HFF-Myc (cell line): ENCODE results near the gene ZNF503.

Experiments
- DNase-seq: peaks from one replicate; pipeline ENCODE4 v3.0.0-alpha.2; 2011; ENCODE audit warnings: low read depth; ENCODE audit errors: extremely low read depth
- H3K4me3 ChIP-seq: replicated peaks from 2 replicates; pipeline ENCODE4 v1.5.1; 2011; ENCODE audit warnings: low read depth, mild to moderate bottlenecking, control low read depth, low read length
- TF ChIP-seq, protein P1 (sequence below): IDR thresholded peaks from 2 replicates; pipeline ENCODE4 v1.5.1; 2012; ENCODE audit warnings: mild to moderate bottlenecking, low read depth, low read length, control low read depth; ENCODE audit errors: missing control alignments

Gene ZNF503, protein sequence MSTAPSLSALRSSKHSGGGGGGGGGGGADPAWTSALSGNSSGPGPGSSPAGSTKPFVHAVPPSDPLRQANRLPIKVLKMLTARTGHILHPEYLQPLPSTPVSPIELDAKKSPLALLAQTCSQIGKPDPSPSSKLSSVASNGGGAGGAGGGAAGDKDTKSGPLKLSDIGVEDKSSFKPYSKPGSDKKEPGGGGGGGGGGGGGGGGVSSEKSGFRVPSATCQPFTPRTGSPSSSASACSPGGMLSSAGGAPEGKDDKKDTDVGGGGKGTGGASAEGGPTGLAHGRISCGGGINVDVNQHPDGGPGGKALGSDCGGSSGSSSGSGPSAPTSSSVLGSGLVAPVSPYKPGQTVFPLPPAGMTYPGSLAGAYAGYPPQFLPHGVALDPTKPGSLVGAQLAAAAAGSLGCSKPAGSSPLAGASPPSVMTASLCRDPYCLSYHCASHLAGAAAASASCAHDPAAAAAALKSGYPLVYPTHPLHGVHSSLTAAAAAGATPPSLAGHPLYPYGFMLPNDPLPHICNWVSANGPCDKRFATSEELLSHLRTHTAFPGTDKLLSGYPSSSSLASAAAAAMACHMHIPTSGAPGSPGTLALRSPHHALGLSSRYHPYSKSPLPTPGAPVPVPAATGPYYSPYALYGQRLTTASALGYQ

DNA sequence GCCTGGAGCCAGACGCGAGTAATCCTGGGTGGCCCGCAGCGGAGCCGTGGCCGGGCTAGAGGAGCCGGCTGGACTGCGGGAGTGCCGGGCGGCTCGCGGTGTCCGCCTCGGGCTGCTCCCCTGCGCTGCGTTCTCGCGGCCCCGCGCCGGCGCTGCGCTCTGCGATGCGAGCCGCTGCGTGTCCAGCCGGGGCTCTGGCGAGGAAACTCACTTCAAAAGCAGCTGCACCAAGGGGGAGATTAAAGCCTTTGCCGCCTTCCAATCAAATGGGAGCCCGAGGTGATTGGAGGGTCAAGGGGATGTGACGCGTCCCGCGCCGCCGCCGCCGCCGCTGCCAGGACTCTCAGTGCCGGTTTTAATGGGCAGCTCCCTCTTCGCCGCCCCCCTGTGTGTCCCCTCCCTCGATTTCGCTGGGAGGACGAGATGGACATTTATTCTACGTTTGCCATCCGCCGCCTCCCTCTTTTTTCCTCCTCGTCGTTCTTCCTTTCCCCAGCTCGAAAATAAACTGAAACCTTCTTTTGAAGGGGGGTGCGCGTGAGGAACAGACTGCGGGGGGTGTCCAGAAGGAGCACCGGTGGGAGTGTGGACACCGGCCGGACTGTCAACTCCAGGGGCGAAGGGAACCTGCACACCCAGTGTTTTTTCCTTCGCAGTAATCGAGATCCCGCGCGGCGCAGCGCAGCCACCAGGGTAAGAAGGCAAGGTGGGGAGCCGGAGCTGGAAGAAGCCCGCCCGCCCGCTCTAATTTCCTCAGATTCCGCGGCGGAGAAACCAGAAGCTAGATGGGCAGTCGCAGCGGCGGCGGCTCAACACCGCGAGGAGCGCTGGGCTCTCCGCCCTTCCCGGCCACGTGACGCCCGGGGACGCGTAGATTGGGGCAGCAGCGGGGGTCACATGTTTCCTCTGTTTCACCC lies at the start of gene ZNF503:
Gene ZNF503 (minus strand): TSS at position 196 of the 917 bp plus-strand sequence. CDS start 345 bp downstream, outside the sequence.
- TF ChIP-seq, protein P1, sequence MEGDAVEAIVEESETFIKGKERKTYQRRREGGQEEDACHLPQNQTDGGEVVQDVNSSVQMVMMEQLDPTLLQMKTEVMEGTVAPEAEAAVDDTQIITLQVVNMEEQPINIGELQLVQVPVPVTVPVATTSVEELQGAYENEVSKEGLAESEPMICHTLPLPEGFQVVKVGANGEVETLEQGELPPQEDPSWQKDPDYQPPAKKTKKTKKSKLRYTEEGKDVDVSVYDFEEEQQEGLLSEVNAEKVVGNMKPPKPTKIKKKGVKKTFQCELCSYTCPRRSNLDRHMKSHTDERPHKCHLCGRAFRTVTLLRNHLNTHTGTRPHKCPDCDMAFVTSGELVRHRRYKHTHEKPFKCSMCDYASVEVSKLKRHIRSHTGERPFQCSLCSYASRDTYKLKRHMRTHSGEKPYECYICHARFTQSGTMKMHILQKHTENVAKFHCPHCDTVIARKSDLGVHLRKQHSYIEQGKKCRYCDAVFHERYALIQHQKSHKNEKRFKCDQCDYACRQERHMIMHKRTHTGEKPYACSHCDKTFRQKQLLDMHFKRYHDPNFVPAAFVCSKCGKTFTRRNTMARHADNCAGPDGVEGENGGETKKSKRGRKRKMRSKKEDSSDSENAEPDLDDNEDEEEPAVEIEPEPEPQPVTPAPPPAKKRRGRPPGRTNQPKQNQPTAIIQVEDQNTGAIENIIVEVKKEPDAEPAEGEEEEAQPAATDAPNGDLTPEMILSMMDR: peak; percentile 8
- DNase-seq: peak; percentile 74
- peak within 1 kb of the TSS; percentile 89 for H3K4me3 ChIP-seq

DNA sequence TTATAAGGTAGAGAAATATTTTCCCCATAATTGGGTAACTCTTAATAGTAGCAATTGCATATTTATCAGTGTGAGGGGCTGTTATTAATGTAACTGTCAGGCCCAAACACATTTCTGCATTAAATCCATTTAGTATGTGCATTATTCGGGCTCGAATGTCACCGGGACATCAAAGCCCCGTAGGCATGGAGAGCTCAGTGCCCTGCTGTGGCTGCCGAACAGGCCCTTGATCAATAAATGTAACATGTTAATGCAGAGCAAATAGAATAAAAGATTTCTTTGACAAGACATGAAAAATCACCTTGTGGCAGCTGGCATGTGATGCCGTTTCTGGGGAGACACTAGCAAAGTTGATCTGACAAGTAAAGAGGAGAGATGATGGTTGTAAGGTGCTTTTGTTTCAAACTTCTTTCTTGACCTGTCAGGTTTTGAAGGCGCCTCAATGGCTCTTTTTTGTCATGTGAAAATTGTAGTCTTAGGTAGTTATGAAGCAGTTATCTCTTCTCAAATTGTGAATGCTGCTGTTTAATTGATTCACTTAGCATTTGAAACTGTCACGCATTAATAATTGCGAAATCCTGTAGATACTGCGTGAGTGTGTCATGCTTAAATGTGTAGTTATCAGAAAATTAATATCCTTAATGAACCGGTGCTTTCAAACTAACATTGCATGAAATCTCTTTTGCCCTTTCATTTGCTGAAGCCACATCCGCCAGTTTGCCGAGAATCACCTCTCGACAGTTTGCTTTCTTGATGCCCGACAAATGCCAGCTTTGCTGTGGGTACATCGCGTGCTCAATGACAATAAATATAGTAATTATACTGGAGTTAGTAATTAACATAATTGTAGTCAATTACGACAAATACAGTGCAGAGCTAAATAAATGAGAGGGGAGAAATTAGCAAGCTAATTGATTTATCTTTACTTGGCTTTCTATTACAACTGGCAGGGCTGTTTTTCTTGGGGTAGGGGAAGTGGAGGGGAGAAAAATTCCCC lies 49.4 kb upstream of the ZNF503 start:
- TF ChIP-seq, protein P1: no peak
- no peak for DNase-seq
- H3K4me3 ChIP-seq: no peak overlapping the region

DNA sequence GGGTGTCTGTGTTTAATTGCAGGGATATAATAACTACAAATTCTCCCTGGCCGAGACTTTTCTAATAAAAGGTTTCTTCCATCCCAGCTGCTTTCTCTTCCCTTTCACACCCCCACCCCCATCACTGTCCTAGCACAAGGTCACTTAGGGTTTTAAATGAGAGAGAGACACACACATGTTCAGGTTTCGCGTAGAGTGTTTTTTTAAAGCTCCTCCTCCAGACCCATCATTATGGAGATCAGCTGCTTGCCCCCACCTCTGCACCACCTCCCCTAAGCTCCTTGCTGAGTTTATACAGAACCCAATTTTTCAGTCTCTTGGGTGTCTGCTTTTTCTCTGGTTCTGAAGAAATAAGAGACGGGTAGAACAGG lies 48.5 kb upstream of the ZNF503 start:
- H3K4me3 ChIP-seq: no peak overlapping the region
- no peak for DNase-seq
- TF ChIP-seq, protein P1: no peak

DNA sequence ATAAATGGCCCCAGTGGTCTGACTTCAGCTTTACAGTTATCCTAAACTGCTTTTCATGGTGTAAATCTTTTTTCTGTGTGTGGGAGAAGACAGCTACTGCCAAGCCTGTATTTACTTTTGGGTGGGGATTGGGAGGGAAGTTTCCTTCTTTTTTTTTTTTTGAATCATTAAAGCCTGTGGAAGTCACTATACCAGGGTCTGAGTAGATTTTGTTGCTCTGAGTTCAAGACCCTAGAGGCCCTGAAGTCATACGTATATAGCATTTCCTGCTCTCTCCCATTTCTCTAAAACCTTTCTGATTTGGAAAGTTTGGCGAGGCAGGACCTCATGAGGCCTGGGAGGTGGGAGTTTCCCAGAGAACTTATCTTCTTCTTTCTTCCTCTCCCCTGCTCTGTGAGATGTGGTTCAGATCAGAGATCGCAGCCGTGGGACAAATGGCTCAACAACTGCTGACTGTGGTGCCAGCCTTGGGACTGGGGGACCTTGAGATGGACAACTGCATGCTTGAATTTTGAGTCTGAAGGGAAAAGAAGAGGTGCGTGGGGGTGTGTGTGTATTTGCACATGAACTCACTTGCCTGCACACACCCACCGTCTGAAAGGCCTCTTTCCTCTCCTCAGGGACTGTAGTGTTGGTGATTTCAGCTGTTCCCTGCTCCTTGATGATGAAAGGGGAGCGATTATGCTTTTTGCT lies 48.0 kb upstream of the ZNF503 start:
- TF ChIP-seq, protein P1: no peak
- H3K4me3 ChIP-seq: no peak overlapping the region
- no peak for DNase-seq

DNA sequence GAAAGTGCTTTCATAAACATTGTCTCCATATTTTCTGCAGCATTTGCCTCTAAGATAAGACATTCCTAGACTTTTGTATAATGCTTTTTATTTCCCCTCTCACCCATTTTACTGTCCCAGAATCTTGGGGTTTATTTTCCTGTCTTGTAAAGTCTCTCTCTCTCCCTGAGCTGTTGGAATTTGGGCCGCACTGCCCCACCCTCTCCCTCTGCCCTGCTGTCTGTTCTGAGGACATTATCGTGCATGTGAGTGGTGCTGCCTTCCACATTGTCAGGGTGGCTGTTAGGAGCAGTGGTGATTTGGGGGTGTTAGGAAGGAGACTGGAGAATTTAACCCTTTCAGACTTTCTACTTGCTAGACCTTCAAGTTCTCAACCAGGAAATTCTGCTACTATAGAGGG lies 46.6 kb upstream of the ZNF503 start:
- TF ChIP-seq, protein P1: no peak
- no peak for DNase-seq
- H3K4me3 ChIP-seq: no peak overlapping the region
